HepG2 (cell line): ENCODE data around the gene CCNA2. TPM values are rescaled to one million over a fixed set of nuclear protein-coding genes. Genes with fewer than 3 reads are reported as not detected.
A peak's percentile ranks its signal among the peaks of the same experiment; 100 is the strongest.

Experiments
- ADNP ChIP-seq: sonication (generic); formaldehyde crosslinking; IDR thresholded peaks from 2 replicates; pipeline ENCODE4 v1.4.0; 2020; ENCODE audit warnings: missing genetic modification reagents
- EHMT2 ChIP-seq: fragments of 200-600 bp; sonication (generic); IDR thresholded peaks from 2 replicates; pipeline ENCODE4 v1.7.0; 2017; ENCODE audit warnings: antibody characterized with exemption, low read depth, low read length, borderline replicate concordance
- FOXA3 ChIP-seq: IDR thresholded peaks from 2 replicates; pipeline ENCODE4 v1.6.1; 2016; ENCODE audit warnings: missing genetic modification reagents, missing compliant biosample characterization
- FOXJ3 ChIP-seq: sonication (generic); formaldehyde crosslinking; IDR thresholded peaks from 2 replicates; pipeline ENCODE4 v1.4.0; 2020; ENCODE audit warnings: missing genetic modification reagents, mild to moderate bottlenecking, borderline replicate concordance
- NFKBIZ ChIP-seq: IDR thresholded peaks from 2 replicates; pipeline ENCODE4 v1.6.1; 2018; ENCODE audit warnings: missing genetic modification reagents, missing compliant biosample characterization
- NFRKB ChIP-seq: fragments of 450-650 bp; IDR thresholded peaks from 2 replicates; pipeline ENCODE4 v1.6.1; 2017
- RARA ChIP-seq: IDR thresholded peaks from 2 replicates; pipeline ENCODE4 v1.6.1; 2016; ENCODE audit warnings: missing genetic modification reagents, missing compliant biosample characterization
- RFX5 ChIP-seq: IDR thresholded peaks from 2 replicates; pipeline ENCODE4 v1.6.1; 2011; ENCODE audit warnings: low read depth, low read length, improper control_type of control experiment
- TSC22D2 ChIP-seq: sonication (generic); formaldehyde crosslinking; IDR thresholded peaks from 2 replicates; pipeline ENCODE4 v1.5.1; 2020; ENCODE audit warnings: missing genetic modification reagents, mild to moderate bottlenecking, borderline replicate concordance
- ZBTB20 ChIP-seq: sonication (generic); formaldehyde crosslinking; IDR thresholded peaks from 2 replicates; pipeline ENCODE4 v1.8.1; 2023; ENCODE audit warnings: missing genetic modification reagents, low read depth, mild to moderate bottlenecking, borderline replicate concordance
- ZBTB38 ChIP-seq: sonication (generic); formaldehyde crosslinking; IDR thresholded peaks from 2 replicates; pipeline ENCODE4 v1.5.1; 2020; ENCODE audit warnings: mild to moderate bottlenecking, missing genetic modification reagents
- ZFP37 ChIP-seq: sonication (generic); formaldehyde crosslinking; IDR thresholded peaks from 2 replicates; pipeline ENCODE4 v1.4.0; 2020; ENCODE audit warnings: missing genetic modification reagents, borderline replicate concordance
- ZNF17 ChIP-seq: sonication (generic); formaldehyde crosslinking; IDR thresholded peaks from 2 replicates; pipeline ENCODE4 v1.5.0; 2020; ENCODE audit warnings: mild to moderate bottlenecking, missing genetic modification reagents
- ZNF263 ChIP-seq: sonication (generic); formaldehyde crosslinking; IDR thresholded peaks from 2 replicates; pipeline ENCODE4 v1.4.0; 2020; ENCODE audit warnings: missing genetic modification reagents
- ZNF335 ChIP-seq: sonication (generic); formaldehyde crosslinking; IDR thresholded peaks from 2 replicates; pipeline ENCODE4 v1.4.0; 2020; ENCODE audit warnings: missing genetic modification reagents
- polyA plus RNA-seq, 8 experiments: library from polyadenylated mRNA; depleted of rRNA in 3 of 8; stranded (reverse) in 7 of 8; unstranded in 1 of 8; fragments of >200 nt; fragmentation: Illumina TruSeq in 4 of 8; extraction: Trizol in 4 of 8; gene quantifications; 2 replicates each; pipeline versions ENCODE4 v1.2.1 to v1.2.3, GENCODE V29; 2011 to 2016; ENCODE audit warnings: low read depth in 4 of 8, missing spikeins in 1 of 8, mixed read lengths in 1 of 8; ENCODE audit not compliant: insufficient read depth in 1 of 8
- total RNA-seq, 5 experiments: library from RNA; depleted of rRNA; stranded (reverse); fragments of >200 nt; fragmentation: Illumina TruSeq; extraction: Trizol; gene quantifications; 2 replicates each; pipeline ENCODE4 v1.2.3, GENCODE V29; 2016; ENCODE audit warnings: low read depth in 1 of 5
- TF ChIP-seq, protein P1 (sequence below): sonication (generic); formaldehyde crosslinking; IDR thresholded peaks from 2 replicates; pipeline ENCODE4 v1.4.0; 2020; ENCODE audit warnings: missing genetic modification reagents
- TF ChIP-seq, protein P2 (sequence below): fragments of 450-650 bp; IDR thresholded peaks from 2 replicates; pipeline ENCODE4 v1.6.1; 2017; ENCODE audit warnings: mild to moderate bottlenecking
- TF ChIP-seq, protein P3 (sequence below): sonication (generic); formaldehyde crosslinking; IDR thresholded peaks from 2 replicates; pipeline ENCODE4 v1.4.0; 2020; ENCODE audit warnings: missing genetic modification reagents
- TF ChIP-seq, protein P4 (sequence below): IDR thresholded peaks from 2 replicates; pipeline ENCODE4 v1.6.1; 2016; ENCODE audit warnings: missing biosample characterization, missing genetic modification reagents, low read depth
- TF ChIP-seq, protein P5 (sequence below): sonication (generic); formaldehyde crosslinking; IDR thresholded peaks from 2 replicates; pipeline ENCODE4 v1.8.0; 2022; ENCODE audit warnings: missing genetic modification reagents, mild to moderate bottlenecking, moderate library complexity, borderline replicate concordance

CCNA2 gene
- total and polyA plus RNA-seq, 2 of the 13 experiments (the other 11 are each of a cell fraction or from before 2014, with no cell fraction given), result 31.3 to 105 TPM

DNA sequence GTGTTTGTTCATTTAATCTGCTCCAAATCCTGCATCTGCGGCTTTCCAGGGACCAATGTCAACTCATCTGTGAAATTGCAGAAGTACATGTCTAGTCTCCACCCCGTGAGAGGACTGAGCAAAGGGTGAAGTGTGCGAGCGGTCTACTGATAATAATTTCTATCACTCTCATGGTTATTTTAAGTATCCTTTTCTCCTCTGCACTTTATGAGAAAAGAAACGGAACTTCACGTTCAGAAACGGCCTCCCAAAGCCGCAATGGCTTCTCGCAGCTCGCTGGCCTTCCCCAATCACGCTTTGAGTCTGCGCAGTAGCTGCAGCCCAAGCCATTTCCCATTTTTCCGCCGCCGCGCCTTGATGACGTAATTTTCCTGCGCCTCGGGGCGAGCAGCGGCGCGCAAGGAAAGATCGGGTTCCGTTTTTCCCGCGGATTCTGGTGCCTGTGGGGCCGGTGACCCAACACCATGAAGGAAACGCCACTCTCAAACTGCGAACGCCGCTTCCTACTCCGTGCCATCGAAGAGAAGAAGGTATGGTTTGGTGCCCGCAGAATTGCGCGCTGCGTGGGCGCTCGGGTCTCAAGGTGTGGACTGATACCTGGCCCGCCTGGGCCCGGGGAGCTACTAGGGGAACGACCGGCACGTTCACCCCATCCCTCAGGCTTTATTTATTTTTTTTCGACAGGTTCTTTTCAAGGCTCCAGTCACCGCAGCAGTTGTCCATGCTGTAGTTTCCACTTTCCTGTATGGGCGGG is 22.5 kb downstream of the CCNA2 start, which contains the start of gene EXOSC9 (continued):
- TF ChIP-seq RARA (CRISPR knock-in tag) (peak; percentile 39; the same call in 1 of the 2 replicates), ZNF263 (CRISPR knock-in tag) (0 out of 2 replicates have a peak, but pooled peaks have one; percentile 22), ZNF335 (CRISPR knock-in tag) (peak; percentile 71; the same call in 1 of the 2 replicates), NFKBIZ (peak; percentile 64; the same call in 1 of the 2 replicates), NFRKB (peak; percentile 33; the same call in 1 of the 2 replicates), TSC22D2 (CRISPR knock-in tag) (no peak; the same call in 1 of the 2 replicates), ZFP37 (CRISPR knock-in tag) (peak; percentile 69; the same call in 1 of the 2 replicates), ZBTB20 (peak; percentile 67; the same call in 1 of the 2 replicates), FOXJ3 (0 out of 2 replicates have a peak, but pooled peaks have one; percentile 70), ZNF17 (CRISPR knock-in tag) (no peak), FOXA3 (CRISPR knock-in tag) (peak; percentile 66; the same call in 1 of the 2 replicates), EHMT2 (no peak), ADNP (CRISPR knock-in tag) (no peak), ZBTB38 (CRISPR knock-in tag) (peak; percentile 77; the same call in 1 of the 2 replicates), RFX5 (peak; percentile 70; the same call in 1 of the 2 replicates)
- TF ChIP-seq, protein P1, sequence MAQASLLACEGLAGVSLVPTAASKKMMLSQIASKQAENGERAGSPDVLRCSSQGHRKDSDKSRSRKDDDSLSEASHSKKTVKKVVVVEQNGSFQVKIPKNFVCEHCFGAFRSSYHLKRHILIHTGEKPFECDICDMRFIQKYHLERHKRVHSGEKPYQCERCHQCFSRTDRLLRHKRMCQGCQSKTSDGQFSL (CRISPR knock-in tag), result no peak; the same call in 1 of the 2 replicates
- TF ChIP-seq, protein P2, sequence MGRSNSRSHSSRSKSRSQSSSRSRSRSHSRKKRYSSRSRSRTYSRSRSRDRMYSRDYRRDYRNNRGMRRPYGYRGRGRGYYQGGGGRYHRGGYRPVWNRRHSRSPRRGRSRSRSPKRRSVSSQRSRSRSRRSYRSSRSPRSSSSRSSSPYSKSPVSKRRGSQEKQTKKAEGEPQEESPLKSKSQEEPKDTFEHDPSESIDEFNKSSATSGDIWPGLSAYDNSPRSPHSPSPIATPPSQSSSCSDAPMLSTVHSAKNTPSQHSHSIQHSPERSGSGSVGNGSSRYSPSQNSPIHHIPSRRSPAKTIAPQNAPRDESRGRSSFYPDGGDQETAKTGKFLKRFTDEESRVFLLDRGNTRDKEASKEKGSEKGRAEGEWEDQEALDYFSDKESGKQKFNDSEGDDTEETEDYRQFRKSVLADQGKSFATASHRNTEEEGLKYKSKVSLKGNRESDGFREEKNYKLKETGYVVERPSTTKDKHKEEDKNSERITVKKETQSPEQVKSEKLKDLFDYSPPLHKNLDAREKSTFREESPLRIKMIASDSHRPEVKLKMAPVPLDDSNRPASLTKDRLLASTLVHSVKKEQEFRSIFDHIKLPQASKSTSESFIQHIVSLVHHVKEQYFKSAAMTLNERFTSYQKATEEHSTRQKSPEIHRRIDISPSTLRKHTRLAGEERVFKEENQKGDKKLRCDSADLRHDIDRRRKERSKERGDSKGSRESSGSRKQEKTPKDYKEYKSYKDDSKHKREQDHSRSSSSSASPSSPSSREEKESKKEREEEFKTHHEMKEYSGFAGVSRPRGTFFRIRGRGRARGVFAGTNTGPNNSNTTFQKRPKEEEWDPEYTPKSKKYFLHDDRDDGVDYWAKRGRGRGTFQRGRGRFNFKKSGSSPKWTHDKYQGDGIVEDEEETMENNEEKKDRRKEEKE, result no peak
- TF ChIP-seq, protein P3, sequence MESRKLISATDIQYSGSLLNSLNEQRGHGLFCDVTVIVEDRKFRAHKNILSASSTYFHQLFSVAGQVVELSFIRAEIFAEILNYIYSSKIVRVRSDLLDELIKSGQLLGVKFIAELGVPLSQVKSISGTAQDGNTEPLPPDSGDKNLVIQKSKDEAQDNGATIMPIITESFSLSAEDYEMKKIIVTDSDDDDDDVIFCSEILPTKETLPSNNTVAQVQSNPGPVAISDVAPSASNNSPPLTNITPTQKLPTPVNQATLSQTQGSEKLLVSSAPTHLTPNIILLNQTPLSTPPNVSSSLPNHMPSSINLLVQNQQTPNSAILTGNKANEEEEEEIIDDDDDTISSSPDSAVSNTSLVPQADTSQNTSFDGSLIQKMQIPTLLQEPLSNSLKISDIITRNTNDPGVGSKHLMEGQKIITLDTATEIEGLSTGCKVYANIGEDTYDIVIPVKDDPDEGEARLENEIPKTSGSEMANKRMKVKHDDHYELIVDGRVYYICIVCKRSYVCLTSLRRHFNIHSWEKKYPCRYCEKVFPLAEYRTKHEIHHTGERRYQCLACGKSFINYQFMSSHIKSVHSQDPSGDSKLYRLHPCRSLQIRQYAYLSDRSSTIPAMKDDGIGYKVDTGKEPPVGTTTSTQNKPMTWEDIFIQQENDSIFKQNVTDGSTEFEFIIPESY, result peak; percentile 51
- TF ChIP-seq, protein P4, sequence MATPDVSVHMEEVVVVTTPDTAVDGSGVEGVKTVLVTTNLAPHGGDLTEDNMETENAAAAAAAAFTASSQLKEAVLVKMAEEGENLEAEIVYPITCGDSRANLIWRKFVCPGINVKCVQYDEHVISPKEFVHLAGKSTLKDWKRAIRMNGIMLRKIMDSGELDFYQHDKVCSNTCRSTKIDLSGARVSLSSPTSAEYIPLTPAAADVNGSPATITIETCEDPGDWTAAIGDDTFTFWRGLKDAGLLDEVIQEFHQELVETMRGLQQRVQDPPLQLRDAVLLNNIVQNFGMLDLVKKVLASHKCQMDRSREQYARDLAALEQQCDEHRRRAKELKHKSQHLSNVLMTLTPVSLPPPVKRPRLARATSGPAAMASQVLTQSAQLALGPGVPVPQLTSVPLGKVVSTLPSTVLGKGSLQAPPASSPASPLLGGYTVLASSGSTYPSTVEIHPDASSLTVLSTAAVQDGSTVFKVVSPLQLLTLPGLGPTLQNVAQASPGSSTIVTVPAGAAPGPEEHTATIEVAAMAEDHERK (CRISPR knock-in tag), result no peak
- TF ChIP-seq, protein P5, sequence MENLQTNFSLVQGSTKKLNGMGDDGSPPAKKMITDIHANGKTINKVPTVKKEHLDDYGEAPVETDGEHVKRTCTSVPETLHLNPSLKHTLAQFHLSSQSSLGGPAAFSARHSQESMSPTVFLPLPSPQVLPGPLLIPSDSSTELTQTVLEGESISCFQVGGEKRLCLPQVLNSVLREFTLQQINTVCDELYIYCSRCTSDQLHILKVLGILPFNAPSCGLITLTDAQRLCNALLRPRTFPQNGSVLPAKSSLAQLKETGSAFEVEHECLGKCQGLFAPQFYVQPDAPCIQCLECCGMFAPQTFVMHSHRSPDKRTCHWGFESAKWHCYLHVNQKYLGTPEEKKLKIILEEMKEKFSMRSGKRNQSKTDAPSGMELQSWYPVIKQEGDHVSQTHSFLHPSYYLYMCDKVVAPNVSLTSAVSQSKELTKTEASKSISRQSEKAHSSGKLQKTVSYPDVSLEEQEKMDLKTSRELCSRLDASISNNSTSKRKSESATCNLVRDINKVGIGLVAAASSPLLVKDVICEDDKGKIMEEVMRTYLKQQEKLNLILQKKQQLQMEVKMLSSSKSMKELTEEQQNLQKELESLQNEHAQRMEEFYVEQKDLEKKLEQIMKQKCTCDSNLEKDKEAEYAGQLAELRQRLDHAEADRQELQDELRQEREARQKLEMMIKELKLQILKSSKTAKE (CRISPR knock-in tag), result peak; percentile 44; the same call in 1 of the 2 replicates
